GM19035 (cell line): ENCODE data around the gene MCC.

Experiments used
- ATAC-seq: cut with Tn5 transposase; IDR thresholded peaks from one replicate; pipeline ENCODE4 v1.9.1; 2021; ENCODE audit not compliant: unreplicated experiment

Gene MCC

GRCh38 chr5:113487781-113488644 lies at the start of gene MCC:
TSS of gene MCC (minus strand) at chr5:113488453.
- ATAC-seq = peak; percentile 41

- ATAC-seq = no peak
Measured at GRCh38 chr5:113531481-113532159, 43.4 kb upstream of the MCC start.

- no peak for ATAC-seq
Measured at GRCh38 chr5:113527746-113528145, 39.5 kb upstream of the MCC start.

GRCh38 chr5:113526421-113526820 lies 38.2 kb upstream of the MCC start:
- ATAC-seq = no peak

GRCh38 chr5:113524927-113525326 lies 36.7 kb upstream of the MCC start:
- ATAC-seq = peak; percentile 72

- ATAC-seq = no peak
Measured at GRCh38 chr5:113523168-113523567, 34.9 kb upstream of the MCC start.

GRCh38 chr5:113520899-113521298 lies 32.6 kb upstream of the MCC start:
- ATAC-seq = no peak

- ATAC-seq = peak; percentile 48
Measured at GRCh38 chr5:113520429-113520828, 32.2 kb upstream of the MCC start.

- ATAC-seq = no peak
Measured at GRCh38 chr5:113519412-113519811, 31.2 kb upstream of the MCC start.

- no peak for ATAC-seq
Measured at GRCh38 chr5:113518884-113519283, 30.6 kb upstream of the MCC start.

- ATAC-seq = peak; percentile 0
Measured at GRCh38 chr5:113514289-113514635, 26.0 kb upstream of the MCC start.

GRCh38 chr5:113513384-113514288 lies 25.4 kb upstream of the MCC start, which contains the start of gene YTHDC2:
TSS of gene YTHDC2 (plus strand) at chr5:113513694. CDS start at chr5:113513896, 202 bp downstream.
- ATAC-seq = peak; percentile 98

- ATAC-seq = no peak
Measured at GRCh38 chr5:113512341-113512740, 24.1 kb upstream of the MCC start.

- no peak for ATAC-seq
Measured at GRCh38 chr5:113510836-113511451, 22.7 kb upstream of the MCC start.

GRCh38 chr5:113508756-113509155 lies 20.5 kb upstream of the MCC start:
- no peak for ATAC-seq

GRCh38 chr5:113507601-113508000 lies 19.3 kb upstream of the MCC start:
- ATAC-seq = no peak

- no peak for ATAC-seq
Measured at GRCh38 chr5:113505181-113505580, 16.9 kb upstream of the MCC start.

GRCh38 chr5:113503146-113503545 lies 14.9 kb upstream of the MCC start:
- no peak for ATAC-seq

GRCh38 chr5:113502073-113502472 lies 13.8 kb upstream of the MCC start:
- ATAC-seq = no peak

GRCh38 chr5:113495422-113495841 lies 7.2 kb upstream of the MCC start:
- ATAC-seq = no peak

- no peak for ATAC-seq
Measured at GRCh38 chr5:113493446-113493845, 5.2 kb upstream of the MCC start.
